HG02973 (cell line): ENCODE results near the gene WWOX.

Experiments
- ATAC-seq: cut with Tn5 transposase; IDR thresholded peaks from one replicate; pipeline ENCODE4 v1.9.1; 2021; ENCODE audit warnings: moderate library complexity; ENCODE audit not compliant: unreplicated experiment

WWOX gene

DNA sequence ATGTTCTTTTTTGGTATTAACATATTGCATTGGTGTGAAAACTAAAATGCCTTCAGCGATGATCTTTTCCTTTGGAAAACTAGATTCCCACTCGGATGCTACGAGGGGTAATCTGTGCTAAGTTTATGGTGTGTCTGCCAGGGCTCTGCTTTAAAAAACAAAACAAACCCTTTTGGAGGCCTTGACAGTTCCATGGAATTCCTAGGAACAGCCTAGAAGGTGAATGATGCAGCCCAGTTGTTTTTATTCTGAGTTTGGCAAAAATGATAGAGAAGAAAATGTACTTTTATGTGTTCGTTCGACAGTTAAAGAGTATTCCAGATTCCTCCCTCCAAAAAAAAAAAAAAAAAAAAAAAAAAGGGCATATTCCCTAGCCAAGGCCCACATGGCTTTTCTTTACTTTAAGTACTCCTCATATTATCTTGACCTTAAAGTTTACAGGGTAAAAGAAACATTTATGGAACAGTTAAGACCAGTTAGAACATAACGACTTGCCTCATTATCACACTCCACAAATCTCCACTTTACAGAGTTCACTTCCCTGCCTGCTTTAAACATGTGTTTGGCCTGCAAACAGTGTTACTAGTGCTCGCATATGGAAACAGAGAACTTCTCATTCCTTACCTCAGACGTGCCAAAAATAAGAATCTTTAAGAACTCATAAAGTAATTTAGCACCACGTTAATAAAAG, 159.1 kb downstream of the WWOX start:
- ATAC-seq = no peak

DNA sequence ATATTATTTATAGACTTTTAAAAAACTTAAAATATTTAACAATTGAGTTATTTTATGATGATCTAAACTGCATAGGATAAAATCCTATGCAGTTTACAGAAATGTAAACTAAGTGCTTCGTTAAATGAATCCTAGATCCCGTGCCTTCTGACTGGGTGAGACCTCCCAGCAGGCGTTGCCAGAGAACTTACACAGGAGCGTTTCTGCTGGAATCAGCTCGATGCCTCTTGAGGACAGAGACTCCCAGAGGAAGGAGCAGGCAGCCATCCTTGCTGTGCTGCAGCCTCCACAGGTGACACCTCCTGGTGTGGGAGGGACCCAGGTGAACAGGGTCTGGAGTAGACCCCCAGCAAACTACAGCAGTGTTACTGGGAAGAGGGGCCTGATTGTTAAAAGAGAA, 160.4 kb downstream of the WWOX start:
- ATAC-seq = no peak

DNA sequence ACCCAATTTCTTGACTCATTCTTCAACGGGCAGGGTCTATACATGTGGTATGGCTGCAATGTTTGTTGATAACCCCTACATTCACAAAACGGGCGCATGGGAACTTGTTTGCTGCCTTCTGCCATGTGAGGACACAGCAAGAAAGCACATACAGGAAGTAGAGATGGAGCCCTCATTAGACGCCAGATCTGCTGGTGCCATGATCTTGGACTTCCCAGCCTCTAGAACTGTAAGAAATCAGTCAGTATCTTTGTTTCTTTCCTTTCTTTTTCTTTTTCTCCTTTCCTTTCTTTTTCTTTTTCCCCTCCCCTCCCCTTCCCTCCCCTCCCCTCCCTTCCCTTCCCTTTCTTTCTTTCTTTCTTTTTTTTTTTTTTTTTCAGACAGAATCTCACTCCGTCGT, 165.2 kb downstream of the WWOX start:
- ATAC-seq = no peak

DNA sequence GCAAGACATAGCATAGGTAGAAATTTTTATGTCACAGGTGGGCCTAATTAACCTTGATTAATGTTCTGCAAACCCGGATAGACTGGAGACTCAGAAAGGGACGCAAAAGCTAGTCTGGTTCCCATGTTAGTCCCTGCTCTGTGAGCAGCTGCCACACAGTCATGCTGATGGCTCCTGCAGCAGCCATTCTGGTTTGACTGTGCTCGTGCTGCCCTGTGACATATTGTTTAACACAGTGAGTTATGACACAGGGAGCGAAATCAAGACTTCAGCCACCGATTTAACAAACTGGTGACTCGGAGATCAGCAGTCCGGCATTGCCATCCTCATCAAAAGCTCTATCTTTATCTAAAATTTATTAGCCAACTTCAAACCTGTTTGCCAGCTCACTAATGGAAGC, 169.8 kb downstream of the WWOX start:
- no peak for ATAC-seq

DNA sequence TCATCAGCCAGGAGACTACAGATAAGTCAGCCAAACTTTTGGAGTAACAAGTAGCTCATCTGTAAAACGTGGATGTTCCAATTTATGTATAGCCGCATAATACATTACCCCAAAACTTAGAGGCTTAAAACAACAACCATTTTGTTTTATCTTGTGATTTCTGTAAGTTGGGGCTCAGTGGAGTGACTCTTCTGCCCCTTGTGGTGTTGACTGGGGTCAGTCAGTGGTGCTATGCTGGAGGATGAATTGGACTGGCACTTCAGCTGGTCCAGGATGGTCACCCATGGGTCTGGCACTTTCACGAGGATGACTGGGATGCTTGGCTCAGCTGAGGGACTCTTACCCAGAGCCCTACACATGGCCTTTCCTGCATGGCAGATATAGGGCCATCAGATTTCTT, 172.5 kb downstream of the WWOX start:
- no peak for ATAC-seq

DNA sequence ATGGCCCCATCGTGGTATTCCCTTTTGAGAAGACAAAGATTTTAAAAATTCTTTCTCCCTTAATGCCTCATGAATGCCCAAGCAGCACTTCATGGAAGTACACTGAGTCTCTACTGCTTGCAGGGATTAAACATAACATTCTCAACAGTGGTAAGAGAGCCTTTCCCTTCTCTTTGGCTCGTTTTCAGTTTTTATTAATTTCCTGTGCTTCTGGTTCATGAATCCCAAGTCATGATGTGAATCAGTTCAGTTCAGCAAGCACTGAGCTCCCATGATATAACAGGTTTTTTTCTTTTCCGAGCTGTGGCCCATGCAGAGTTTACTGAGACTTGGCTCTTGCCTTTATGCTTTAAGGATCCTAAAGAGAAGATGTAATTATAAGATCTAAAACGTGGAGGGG, 175.3 kb downstream of the WWOX start:
- ATAC-seq = no peak

DNA sequence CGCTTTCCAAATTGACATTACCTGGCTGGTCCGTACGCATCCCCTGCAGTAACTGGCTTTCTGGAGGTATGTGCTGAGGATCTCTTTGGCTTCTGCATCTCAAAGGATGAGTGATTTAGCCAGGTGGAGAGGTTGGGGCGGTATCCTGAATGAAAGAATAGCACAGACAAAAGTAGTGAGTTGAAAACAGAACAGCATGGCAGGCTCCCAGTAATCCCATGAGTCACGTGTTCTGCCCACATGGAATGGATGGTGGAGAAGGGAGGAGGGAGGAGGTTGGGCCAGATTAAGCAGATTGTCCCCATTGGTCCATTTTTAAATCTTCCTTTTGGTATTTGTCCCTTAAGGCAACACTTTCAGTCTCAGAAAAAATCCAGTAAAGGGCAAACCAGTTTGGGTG, 176.0 kb downstream of the WWOX start:
- no peak for ATAC-seq

DNA sequence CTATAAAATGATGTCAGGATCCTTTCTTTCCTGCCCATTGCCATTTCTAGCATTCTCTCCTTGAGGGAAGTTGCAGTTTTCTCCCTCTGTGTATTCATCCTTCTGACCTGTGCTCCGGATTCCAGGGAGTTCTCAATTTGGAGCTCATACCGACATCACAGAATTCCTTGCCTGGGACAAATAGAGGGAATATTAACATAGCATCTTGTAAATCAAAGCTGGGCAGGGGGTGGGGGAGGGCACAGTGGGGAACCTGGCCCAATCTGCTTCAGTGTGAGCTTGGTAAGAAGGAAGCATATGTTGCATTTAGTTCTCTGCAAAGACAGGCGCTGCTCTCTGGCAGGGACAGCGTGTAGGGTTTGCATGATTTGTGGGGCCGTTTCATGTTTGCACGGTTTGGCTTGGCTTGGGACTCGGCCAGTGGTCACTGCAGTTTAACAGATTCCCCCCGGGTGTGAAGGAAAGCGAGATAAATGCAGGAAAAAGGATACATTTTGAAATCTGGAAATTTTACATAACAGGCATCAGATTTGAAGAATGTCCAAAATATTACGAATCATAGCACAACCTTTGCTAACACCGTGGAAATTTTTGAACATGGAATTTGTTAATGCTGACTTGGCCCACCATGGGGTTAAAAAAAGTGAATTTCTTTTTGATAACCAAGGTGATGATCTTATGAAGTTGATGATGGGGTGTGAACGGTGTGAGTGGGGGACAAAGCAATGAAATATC, 178.0 kb downstream of the WWOX start:
- ATAC-seq = no peak

DNA sequence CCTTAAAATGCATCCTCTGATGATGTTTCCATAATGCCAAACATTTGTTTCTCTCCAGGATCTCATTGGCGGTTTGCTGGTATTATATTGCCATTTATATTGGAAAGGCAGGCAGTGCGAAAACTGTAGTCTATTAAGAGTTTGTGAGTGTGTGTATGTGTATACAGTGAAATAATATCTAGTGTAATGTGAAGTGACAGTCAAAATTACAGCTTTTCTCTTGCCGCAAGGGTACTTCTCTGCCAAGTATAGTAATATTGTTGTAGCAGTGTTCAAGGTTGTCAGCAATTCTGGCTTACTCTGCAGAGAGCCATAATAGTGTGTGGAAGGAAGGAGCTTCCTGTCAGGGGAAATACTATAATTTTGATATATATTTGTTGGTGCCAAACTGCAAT, 178.6 kb downstream of the WWOX start:
- ATAC-seq = no peak

DNA sequence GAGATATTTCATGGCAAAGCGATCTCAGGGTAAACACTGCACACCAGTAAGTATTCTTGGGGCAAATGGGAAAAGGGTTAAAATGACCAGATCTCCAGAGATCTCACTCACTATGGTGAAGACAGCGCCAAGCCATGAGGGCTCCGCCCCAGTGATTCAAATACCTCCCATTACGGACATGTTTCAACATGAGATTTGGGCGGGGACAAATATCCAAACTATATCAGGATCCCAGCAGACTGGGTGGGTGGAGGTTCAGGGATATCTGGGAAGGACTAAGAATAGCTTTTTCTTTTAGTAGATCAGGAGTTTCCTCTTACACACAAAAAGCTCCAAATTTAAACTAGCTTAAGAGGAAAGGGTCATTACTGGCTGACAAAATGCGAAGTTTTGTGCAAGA, 181.7 kb downstream of the WWOX start:
- ATAC-seq = no peak

DNA sequence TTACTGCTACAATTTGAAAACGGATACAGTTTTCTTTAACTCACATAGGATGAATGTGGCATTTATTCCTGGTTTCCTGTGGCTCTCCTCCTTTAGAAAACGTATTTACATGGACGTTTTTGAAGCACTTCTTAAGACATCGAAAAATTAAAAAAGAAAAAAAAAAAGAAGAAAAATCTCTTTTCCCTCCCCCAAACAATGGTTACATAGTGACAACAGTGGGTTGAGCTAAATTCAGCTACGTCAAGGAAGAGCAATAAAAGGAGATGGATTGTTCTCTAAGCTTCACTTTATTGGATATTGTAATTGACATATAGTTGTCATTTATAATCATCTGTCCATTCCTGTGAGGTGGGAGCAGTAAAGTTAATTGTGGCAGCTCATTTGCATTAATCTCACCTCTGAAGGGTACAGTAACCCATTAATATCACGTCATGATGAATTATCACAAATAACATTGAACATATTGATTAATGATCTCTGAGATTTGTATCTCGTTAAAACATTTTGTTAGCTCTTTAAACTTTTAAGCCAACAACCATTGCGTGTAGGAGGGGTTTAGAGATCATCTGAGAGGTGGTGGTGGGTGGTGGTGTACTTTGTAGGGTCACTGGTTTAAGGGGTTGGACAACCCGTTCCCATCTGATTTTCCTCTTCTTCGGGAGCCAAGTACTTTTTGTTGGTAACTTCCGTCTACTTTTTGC, 184.2 kb downstream of the WWOX start:
- ATAC-seq = no peak

DNA sequence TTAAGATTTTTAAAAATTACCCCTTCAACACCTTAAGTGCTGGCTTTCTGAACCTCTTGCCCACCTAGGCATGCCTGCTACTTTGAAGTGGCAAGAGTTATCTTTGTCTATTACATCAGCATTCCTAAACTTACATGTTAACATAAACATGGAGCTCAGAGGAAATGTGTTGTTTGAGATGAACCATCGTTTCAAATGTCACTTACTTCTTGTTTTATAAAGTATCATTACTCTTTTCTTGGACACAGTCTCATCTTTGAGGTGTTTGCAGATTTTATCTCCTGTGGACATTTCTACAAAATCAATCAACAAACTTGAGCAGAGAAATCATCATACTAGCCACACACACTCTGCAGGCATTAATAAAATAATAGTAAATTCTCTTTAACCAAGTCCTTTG, 184.9 kb downstream of the WWOX start:
- ATAC-seq = no peak

DNA sequence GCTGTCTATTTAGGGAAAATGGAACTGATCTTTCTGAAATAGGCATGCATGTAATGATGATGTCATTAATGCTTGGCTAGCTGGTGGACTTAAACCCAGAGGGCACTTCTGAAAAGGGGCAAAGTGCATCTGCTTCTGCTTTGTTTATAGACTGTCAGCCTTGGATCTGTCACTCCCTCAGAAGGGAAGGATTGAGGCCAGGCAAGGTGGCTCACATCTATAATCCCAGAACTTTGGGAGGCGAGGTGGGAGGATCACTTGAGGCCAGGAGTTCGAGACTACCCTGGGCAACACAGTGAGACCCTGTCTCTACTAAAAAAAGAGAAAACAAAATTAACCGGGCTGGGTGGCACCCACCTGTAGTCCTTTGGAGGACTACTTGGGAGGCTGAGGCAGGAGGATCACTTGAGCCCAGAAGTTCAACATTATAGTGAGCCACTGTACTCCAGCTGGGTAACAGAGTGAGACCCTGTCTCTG, 185.5 kb downstream of the WWOX start:
- ATAC-seq = no peak

DNA sequence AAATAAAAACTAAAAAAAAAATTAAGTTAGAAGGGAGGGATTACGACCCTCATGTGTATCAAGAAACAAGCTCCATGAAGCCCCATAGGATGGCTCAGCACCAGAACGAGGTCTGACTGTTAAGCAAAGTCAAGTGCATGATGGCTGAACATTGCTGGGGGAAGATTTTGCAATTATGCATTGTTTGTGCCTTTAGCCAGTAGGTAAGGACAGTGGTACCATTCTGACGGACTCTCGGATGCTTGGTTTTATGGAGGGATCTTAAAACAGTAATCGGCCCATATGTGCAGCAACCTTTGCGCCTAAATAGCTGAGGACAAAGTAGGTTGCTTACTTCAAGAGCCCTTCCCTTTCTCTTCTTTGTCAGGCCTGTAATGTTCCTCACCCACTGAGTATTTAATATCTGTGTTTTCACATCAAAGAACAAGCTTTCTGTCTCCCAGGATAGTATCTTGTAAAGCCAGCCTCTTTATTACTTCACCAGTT, 186.0 kb downstream of the WWOX start:
- no peak for ATAC-seq

DNA sequence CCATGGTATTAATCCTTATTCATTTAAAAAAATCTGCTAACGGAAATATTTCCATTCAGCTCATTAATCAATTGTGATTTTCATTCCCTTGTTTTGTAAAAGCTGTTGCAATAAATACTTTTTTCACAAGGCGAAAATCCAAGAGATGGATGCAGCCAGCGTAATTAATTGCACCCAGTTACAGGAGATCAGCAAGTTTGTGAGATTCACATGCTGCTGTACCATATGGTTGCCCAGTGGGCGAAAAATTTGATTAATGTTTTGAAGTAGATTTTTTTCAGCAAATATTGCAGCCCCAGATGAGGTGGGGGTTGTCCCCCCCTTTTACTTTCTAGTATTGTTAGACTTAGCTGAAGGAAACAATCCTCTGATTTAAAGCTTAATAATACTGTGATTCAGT, 186.6 kb downstream of the WWOX start:
- no peak for ATAC-seq

DNA sequence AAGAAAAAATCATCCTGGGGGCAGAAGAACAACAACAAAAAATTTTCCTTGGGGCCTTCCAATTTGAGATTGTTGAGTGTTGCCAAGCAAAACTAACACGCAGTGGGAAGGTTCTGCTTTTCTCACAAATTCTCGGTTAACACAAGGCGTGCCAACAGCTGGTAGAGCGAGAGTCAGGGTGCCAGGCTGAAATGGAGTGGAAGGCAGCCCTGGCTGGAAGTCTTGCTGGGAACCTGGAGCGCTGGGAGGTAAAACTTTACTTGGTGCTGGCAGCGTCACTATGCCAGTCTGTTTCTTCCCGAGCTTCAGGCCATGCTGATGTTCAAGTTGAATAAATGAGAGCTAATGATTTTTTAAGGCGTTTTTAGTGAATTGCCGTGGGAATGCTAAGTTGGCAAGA, 189.4 kb downstream of the WWOX start:
- ATAC-seq = no peak

DNA sequence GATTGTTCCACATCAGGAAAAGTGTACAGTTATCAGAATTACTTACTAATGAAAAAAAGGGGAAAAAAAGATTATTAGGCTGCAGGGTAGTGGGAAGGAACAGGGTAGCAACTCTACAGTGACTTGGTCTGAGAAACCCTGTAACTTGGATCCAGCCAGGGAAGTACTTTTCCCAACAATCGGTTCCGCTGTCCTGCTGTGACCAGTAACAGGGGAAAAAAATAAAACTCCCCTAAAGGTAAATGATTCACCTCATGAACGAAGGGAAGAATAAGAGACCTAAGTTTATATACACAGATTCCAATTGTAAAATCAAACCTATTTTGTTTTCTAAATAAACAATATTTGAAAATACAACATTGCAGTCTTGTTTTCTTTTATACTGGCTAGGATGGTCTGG, 189.9 kb downstream of the WWOX start:
- ATAC-seq = no peak

DNA sequence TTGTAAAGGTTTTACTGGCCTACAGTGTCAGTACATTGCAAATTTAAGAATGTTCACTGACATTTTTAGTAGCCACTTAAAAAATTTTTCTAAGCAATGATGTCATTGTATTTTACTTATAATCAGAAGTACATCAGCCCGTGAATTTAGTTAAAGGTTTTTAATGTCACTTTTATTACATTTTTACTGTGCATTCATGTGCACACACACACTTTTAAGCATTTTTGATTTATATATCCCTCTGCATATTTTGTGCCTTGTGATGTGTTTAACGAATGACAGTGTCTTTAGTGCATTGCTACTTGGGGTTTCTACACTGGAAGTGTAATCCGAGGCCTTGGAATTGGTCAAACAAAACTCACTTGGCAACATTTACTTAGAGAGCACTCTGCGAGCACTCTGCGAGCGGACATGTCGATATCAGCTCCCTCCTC, 190.4 kb downstream of the WWOX start:
- no peak for ATAC-seq

DNA sequence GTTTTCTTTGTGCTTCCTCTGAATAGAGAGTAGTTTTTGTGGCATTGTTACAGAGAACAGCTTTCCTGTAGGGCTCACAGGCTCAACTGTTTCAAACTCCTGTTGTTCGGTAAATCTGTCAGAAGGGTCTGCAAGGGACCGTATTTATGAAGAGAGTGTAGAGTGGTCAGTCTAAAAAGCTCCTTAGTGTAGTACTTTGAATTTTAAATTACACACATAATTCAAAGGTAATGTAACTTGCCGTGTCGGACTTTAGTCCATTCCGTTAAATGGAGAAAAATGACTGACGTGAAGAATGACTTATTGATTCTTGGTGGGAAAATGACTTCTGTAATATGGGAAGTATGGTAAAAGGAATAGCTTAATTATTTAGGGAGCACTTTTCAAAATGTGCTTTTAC, 190.9 kb downstream of the WWOX start:
- ATAC-seq = no peak

DNA sequence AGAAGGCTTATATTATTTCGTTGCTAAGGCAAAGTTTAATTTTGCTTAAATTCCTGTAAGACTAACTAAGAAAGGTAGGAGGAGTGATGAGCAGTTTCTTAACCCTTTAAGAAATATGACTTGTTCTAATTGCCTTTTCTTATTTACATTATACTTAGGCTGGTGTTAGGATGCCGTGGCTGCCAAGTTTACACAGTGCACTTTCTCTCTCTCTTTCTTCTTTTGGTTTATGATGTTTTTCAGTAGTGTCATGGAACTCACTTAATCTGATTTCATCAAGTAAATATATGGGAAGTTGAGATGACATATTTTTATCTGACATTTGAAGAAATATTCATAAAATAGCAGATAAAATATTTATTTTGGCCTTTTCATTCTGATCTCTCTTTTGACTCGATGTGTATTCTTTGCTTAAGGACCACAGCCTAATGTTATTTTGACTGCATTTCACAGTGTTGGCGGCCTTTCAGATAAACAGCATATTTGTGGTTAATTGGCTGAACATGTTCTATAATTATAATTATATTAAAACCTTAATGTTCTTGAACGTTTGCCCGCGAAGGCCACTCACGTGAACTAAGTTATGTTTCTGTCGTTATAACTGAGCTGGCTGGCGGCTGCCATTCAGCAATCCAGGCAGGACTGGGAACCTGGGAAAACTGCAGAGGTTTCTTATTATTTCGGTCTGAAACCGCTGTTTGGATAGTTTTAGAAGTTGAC, 191.6 kb downstream of the WWOX start:
- ATAC-seq = no peak

DNA sequence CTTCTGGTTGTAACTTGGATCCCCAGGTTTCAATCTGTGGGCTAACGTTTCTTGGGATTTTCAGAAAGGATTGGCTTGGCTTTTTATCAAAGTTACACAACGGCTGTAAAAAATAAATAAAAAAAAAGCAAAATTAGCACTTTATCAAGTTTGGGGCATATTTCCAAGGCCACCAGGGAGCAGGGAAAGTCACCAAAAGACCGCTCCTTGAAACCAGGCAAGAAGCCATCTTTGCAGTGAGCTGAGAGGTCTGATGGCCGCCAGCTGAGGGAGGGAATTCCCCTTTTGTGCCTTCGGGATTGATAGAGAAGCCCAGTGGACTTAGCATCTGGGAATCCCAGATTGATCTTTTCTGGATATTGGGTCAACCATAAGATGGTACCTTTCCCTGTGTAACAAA, 192.2 kb downstream of the WWOX start:
- ATAC-seq = no peak
